ENCODE measurements around the gene SKIDA1.

SKIDA1 gene

DNA sequence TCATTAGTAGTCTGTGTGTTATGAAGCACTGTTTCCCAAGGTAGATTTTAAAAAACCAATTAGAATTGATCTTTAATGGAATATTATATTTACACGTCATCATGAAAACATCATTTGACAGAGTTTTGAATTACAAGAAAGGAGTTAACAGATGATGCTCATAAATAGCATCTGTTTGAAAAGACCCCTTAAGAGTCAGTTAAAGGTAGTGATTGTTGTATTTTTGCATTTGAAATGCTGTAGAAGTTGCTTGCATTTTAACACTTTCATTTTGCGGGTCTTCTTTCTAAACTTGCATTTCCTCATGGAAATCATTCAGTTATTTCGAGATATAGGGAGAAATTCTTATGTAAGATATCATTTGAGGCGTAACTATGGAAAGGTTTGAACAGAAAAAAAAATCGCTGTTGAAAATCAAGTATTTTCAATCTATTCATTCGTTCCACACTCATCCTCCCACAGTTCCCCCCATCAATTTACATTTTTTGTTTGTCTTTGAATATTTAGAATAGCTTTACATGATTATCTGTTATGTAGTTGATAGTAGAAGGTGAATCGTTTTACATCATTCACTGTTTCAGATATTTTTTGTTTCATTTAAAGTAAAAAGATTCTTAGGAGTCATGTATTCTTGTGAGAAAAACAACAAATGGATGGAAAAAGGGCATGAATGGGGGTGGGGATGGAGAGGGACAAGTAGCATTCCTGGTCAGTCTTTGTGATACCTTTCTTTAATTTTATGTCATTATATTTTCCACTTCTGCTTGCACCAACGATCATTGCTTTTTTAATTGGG is 3.0 kb upstream of the SKIDA1 start:
- no peak for DNase-seq (ENCODE audit: low spot score)

GRCh38 chr10:21527598-21528235 is 2.2 kb upstream of the SKIDA1 start:
- DNase-seq (ENCODE audit: low spot score) = no peak

GRCh38 chr10:21526860-21527597 is 1.5 kb upstream of the SKIDA1 start:
- no peak for DNase-seq (ENCODE audit: low spot score)

DNA sequence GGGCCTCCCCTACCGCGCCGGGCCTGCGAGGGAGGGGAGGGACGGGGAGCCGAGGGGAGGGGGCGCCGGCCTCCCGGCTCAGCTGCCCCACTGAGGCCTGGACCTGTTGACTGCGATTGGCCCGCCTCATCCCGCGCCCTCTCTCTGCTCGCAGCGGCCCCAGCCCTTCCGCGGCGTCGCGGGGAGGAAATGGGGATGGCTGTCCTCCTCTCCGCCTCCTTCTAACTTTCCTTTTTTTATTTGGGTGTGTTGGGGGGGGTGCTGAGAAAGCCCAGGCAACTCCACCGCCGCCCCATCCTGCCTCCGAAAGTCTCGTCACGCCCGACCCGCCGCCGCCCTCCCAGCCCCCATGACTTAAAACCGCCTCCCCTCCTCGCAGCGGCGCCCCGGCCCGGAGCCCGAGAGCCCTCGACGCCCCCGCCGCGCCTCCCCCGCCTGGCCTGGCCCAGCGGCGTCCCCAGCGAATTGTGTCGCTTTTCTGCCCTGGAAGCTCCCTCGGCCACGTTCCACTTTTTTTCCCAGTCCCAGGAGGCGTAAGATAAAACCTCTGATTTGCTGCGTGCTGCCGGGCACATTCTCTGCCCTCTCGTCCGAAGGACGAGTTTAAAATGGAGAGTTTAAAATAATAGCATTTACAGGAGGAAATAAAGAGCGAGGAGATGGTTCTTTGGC is 842 bp upstream of the SKIDA1 start:
- DNase-seq (ENCODE audit: low spot score) = no peak

DNA sequence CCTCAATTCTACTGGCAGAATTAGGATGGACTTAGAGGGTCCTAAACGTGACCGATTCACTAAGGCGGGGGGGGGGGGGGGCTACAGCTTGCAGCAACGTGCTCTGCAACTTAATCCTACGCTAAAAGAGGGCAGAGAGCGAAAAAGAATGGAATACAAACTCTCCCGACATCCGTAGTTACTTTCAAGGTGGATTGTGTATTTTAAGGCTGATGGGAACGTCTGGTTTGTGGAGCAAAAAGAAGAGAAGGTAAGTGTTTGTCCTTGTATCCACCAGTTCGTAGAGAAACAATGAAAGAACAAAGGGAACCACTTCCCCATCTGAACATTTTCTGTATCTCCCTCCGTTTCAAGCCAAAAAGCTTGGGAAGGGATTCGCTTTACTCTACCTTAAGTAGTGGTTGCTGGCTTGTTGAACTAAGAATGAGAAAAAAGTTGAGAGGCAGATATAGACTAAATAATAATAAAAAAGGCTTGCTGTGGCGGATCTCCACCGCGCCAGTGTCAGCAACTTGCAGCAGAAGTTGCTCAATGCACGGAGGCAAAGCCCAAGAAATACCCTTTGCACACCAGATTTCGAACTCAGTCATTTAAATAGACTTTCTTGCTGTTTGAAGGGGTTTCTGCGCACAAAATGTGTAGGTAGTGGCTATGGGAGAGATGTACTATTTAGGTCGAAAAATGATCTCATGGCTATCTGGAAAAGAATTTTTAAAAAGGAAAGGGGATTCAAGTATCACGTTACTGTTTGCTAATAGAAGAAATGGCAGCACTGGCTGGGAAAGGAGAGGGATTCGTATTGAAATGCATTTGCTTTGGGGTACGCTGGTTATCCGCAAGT is 736 bp downstream of the SKIDA1 start:
- no peak for DNase-seq (ENCODE audit: low spot score)

- DNase-seq (ENCODE audit: low spot score) = no peak
These were observed 1.4 kb downstream of the SKIDA1 start for GRCh38 chr10:21524131-21524525.

- no peak for DNase-seq (ENCODE audit: low spot score)
These were observed 1.9 kb downstream of the SKIDA1 start for GRCh38 chr10:21523557-21524008.

- DNase-seq (ENCODE audit: low spot score) = no peak
These were observed 2.7 kb downstream of the SKIDA1 start for GRCh38 chr10:21522631-21523406.

- DNase-seq (ENCODE audit: low spot score) = no peak
These were observed 3.5 kb downstream of the SKIDA1 start for GRCh38 chr10:21521751-21522533.

GRCh38 chr10:21520949-21521348 is 4.5 kb downstream of the SKIDA1 start:
- DNase-seq (ENCODE audit: low spot score) = no peak

DNA sequence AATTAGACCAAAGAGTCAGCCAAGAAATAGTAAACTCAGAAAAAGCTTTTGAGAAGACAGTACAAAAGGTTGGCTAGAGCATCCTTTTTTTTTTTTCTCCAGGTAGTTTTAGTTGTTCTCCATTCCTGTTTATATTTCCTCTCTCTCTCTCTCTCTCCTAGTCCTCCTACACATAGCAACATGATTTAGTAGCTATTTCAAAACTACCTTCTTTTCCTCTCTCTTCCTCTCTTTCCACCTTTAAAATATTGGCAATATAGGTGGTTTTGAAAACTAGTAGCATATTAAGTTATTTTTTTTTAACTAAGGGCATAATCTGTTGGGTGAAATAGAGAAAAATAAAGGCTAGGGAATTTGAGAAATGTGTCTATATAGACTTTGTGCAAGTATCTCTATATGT is 5.0 kb downstream of the SKIDA1 start:
- DNase-seq (ENCODE audit: low spot score) = no peak

- DNase-seq (ENCODE audit: low spot score) = no peak
These were observed 5.5 kb downstream of the SKIDA1 start for GRCh38 chr10:21519941-21520436.

GRCh38 chr10:21519397-21519933 is 6.0 kb downstream of the SKIDA1 start:
- no peak for DNase-seq (ENCODE audit: low spot score)

DNA sequence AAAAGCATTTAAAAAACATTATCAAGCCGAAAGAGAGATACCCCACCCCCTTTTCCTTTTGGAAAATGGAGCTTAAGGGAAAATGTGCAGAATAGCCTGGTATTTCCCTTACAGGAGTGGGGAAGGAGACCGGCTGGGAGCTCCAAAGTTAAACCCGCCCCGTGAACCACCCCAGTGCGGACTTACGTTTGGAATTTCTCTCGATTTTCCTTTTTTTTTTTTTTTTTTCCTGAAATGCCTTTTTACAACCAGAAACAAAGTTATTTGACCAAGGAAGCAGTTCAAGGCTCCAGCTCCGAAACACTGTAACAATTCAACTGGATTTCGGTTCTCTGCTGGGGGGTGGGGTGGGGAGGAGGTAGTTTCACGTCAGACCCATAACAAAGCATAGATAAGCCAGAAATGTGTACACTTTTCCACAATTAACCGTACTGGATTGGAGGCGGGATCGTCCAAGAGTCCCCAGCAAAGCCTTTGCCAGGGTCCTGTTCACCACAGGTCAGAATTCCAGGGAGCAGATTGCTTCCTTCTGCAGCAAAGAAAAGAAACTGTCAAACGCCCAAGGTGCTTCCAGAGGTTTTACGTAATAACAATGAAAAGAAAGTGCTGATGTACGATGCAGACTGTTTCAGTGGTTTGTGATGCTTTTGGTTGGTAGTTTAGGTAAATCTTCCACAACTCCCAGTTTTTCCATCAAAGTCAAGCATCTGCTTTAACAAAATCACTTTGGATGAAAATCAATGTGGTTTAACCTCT is 6.7 kb downstream of the SKIDA1 start:
- no peak for DNase-seq (ENCODE audit: low spot score)

GRCh38 chr10:21518149-21518640 is 7.3 kb downstream of the SKIDA1 start:
- DNase-seq (ENCODE audit: low spot score) = no peak

DNA sequence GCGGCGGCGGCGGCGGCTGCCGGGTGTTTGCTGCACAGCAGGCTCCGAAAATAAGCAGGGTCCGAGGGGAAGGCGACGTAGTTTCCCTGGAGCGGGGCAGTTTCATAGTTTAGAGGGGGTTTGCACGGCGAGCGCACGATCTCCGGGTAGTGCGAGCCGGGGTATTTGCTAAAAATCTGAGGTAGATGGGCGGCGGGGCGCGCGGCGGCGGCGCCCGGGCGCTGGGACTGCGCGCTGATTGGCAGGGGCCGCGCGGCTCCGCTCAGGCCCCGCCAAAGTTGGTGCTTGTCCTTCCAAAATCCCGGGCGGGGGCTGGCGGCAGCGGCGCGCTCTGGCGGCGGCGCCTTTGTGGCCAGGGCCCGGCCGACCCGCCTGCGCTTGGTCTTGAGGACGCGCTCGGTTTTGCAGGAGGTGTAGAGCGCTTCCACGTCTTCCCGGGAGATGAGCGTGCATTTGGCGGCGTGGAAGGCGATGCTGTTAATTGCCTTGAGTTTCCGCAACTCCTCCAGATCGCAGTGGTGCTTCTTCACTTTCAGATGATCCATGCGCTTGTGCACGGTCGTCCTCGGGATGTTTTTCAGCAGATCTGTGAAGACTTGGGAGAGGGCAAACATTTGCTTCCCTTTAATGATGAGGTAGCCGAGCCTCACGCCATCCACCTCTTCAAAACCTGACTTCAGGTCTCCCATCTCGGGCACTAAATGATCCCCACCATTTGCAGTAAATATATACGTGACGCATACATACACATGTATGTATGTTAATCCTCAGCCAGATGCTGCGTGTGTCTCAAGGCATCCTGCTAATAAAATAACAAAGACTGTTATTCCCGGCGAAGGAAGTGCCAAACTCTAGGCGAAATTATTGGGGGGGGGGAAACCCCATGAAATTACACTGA is 8.1 kb downstream of the SKIDA1 start:
- peak; percentile 75 for DNase-seq (ENCODE audit: low spot score)
